GM12872 (cell line): ENCODE data around the gene ZBTB22.

ENCODE experiments used
- TF ChIP-seq, protein P1 (sequence below): IDR thresholded peaks from 3 replicates; pipeline ENCODE4 v1.5.1; 2011; ENCODE audit warnings: low read depth, mild to moderate bottlenecking, low read length, moderate library complexity; ENCODE audit not compliant: insufficient read depth

The ZBTB22 gene

DNA sequence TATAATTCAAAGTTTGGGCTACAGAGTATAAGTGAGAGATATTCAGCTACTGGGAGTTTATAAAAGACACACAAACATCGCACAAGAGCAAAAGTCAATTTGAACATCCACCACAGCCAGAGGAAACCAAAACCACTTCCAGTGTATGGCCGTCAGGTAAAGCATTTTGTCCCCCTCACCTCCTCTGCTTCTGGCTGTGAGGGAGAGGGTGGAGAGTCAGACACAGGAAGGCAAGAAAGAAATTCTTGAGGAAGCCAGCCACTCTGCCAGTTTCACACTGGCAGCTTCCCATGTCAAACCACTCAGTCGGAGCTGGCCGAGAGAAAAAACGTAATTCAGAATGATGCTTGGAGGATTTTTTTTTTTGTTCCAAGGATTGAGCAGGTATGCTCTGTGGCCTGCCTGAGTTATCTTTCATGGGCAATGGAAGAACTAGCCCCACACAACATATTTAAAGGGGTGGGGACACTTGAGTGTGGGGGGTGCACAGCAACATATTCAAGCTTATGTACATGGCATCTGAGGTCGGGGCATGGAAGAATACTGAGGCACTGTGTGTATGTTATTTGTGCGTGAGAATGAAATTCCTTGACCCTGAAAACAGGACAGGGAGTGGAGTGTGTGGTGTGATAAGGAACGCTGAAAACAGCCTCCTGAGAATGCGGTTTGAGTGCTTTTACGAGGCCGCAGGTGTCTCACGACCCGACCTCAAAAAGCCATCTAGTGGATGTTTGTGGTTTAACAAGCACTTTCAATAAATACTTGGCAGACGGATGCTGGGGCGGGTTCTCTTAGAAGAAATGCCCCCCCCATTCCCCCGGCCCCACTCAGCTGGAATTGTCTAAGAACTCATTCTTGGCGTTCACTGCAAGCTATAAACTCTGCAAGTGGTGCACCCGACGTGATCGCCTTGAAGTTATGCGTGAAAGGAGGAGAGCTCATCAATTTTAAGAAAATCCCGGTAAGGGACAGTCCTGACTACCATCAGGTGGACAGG, 27.5 kb upstream of the ZBTB22 start:
- TF ChIP-seq, protein P1, sequence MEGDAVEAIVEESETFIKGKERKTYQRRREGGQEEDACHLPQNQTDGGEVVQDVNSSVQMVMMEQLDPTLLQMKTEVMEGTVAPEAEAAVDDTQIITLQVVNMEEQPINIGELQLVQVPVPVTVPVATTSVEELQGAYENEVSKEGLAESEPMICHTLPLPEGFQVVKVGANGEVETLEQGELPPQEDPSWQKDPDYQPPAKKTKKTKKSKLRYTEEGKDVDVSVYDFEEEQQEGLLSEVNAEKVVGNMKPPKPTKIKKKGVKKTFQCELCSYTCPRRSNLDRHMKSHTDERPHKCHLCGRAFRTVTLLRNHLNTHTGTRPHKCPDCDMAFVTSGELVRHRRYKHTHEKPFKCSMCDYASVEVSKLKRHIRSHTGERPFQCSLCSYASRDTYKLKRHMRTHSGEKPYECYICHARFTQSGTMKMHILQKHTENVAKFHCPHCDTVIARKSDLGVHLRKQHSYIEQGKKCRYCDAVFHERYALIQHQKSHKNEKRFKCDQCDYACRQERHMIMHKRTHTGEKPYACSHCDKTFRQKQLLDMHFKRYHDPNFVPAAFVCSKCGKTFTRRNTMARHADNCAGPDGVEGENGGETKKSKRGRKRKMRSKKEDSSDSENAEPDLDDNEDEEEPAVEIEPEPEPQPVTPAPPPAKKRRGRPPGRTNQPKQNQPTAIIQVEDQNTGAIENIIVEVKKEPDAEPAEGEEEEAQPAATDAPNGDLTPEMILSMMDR: peak; percentile 72

GRCh38 chr6:33343953-33344611, 26.5 kb upstream of the ZBTB22 start:
- TF ChIP-seq, protein P1: no peak

- TF ChIP-seq, protein P1: no peak
Measured at GRCh38 chr6:33339193-33339592, 21.6 kb upstream of the ZBTB22 start.

DNA sequence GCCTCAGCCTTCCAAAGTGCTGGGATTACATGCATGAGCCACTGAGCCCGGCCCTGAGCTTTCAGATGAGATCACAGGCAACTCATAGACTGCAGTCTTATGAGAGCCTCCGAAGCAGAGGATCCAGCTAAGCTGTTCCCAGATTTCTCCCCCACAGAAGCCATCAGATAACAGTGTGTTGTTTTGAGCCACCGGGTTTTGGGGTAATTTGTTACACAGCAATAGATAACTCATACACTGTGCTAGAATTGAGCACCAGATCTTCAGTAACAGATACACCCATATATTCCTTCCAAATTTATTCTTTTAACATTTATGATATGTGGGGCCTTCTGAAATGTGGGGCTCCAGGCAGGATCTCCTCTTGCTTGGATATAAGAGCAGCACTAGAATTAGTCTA, 19.0 kb upstream of the ZBTB22 start:
- TF ChIP-seq, protein P1: no peak

- TF ChIP-seq, protein P1: no peak
Measured at GRCh38 chr6:33335916-33336315, 18.4 kb upstream of the ZBTB22 start.

DNA sequence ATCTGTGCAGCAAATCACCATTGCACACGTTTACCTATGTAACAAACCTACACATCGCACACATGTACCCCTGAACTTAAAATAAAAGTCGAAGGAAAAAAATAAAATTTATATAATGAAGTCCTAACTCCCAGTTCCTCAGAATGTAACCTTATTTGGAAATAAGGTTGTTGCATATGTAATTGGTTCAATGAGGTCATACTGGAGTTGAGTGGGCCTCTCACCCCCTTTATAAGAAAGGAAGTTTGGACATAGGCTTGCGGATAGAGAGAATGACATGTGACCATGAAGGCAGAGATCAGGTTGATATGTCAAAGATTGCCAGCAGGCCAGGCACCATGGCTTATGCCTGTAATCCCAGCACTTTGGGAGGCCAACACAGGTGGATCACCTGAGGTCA, 16.1 kb upstream of the ZBTB22 start:
- TF ChIP-seq, protein P1: no peak

DNA sequence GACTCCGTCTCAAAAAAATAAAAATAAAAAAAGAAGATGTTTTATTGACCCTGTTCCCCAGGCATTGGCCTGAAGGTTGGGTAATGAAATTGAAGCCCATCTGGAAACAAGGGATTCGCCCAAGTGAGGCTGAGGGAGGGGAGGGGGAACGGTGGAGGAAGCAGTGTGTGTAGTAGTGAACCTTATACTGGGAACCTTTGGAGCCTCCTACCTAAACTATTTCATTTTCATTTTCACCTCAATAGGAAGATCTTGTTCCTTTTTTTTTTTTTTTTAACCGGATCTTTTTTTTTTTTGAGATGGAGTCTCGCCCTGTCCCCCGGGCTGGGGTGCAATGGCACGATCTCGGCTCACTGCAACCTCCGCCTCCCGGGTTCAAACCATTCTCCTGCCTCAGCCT, 13.2 kb upstream of the ZBTB22 start:
- TF ChIP-seq, protein P1: no peak
